ENCODE results near the gene CNEP1R1.

CNEP1R1 gene

GRCh38 chr16:50021544-50021943, 3.5 kb upstream of the CNEP1R1 start:
- DNase-seq: peak in 1 of 2 experiments; percentile 52

DNA sequence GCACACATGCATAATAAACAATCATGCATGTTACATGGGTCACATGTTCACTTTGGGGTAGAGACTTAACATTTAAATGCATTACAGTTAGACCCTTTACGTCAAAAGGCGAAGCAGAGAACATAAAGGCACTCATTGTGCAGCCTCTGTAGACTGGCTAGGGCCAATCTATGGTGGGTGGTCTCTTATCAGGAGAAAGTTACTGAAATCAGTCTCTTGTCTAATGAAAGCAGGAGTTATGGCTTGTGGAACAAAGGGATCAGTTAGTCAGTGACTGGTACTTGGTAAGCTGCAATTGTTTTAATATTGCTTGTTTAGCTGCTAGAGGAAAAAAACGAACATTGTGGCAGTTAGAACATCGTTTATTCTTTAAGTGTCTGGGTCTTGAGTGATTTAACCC, 1.4 kb upstream of the CNEP1R1 start:
- DNase-seq: no peak

GRCh38 chr16:50024207-50024606, 818 bp upstream of the CNEP1R1 start:
- DNase-seq: no peak

GRCh38 chr16:50025537-50025931, 509 bp downstream of the CNEP1R1 start:
- DNase-seq: peak in 1 of 2 experiments; percentile 60

DNA sequence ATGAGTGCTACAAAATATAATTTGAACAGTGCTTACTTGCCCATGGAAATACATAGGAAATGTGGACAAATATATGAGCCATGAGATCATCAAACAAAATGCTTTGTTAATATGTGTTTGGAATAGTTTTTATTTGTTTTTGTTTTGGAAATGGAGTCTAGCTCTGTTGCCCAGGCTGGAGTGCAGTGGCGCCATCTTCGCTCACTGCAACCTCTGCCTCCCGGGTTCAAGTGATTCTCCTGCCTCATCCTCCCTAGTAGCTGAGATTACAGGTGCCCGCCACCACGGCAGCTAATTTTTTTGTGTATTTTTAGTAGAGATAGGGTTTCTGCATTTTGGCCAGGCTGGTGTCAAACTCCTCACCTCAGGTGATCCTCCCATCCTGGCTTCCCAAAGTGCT, 2.8 kb downstream of the CNEP1R1 start:
- no peak for DNase-seq

- DNase-seq: no peak
Measured at GRCh38 chr16:50035468-50035992, 10.5 kb downstream of the CNEP1R1 start.

GRCh38 chr16:50036426-50036825, 11.4 kb downstream of the CNEP1R1 start:
- DNase-seq: no peak

GRCh38 chr16:50037662-50038220, 12.7 kb downstream of the CNEP1R1 start:
- no peak for DNase-seq

DNA sequence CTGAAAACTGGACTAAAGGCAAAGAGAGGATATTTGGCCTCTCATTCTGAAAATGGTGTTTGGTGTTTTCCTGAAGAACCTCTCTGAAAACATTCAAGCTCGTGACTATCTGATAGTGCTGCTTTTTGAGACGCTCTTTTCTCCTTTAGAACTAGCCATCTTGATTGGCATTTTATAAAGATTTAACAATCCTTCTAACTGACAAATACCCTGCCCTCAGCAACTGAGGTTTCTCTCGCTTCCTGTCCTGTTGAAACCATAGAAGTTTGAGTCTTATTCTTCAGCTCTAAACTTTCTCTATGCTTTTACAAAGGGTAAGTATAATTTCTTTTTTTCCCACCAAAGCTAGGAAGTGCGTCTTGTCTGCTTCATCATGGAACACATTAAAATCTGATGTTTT, 13.3 kb downstream of the CNEP1R1 start:
- no peak for DNase-seq

- no peak for DNase-seq
Measured at GRCh38 chr16:50038756-50039529, 13.9 kb downstream of the CNEP1R1 start.

GRCh38 chr16:50040018-50040417, 15.0 kb downstream of the CNEP1R1 start:
- DNase-seq: no peak

DNA sequence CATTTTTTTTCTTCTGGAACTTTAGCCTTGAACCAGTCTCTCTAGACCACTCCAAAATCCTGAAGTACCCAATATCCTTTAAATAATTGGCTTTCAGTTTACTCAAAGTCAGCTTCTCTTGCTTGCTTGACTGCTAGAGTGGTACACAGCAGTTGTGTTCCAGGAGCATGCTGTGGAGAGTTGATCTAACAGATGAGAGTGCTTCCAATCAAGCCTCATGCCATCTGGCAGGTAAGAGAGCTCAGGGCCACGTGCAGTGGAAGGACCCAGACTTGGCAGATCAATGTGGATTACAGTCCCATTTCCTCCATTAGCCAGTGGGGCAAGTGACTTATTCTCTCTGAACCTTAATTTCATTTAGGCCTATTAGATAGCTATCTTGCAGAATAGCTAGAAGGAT, 15.7 kb downstream of the CNEP1R1 start:
- DNase-seq: no peak

GRCh38 chr16:50043358-50043757, 18.3 kb downstream of the CNEP1R1 start:
- no peak for DNase-seq

GRCh38 chr16:50045412-50045811, 20.4 kb downstream of the CNEP1R1 start:
- no peak for DNase-seq

- DNase-seq: no peak
Measured at GRCh38 chr16:50046853-50047252, 21.8 kb downstream of the CNEP1R1 start.

DNA sequence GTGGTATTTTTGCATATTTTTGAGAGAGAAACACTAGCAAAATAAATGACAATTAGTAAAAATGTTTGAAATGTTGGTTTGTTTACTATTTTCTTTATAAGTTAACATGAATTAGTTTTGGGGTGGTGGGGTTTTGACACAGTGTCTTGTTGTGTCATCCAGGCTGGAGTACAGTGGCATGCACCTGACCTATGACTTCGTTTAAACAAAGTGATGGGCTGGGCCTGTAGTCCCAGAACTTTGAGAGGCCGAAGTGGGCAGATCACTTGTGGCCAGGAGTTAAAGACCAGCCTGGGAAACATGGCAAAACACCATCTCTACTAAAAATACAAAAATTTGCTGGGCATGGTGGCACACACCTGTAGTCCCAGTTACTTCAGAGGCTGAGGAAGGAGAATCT, 22.8 kb downstream of the CNEP1R1 start:
- DNase-seq: no peak

- DNase-seq: no peak
Measured at GRCh38 chr16:50050802-50051201, 25.8 kb downstream of the CNEP1R1 start.

- DNase-seq: no peak
Measured at GRCh38 chr16:50056226-50056625, 31.2 kb downstream of the CNEP1R1 start.

GRCh38 chr16:50058091-50058771, 33.2 kb downstream of the CNEP1R1 start:
- DNase-seq: no peak

DNA sequence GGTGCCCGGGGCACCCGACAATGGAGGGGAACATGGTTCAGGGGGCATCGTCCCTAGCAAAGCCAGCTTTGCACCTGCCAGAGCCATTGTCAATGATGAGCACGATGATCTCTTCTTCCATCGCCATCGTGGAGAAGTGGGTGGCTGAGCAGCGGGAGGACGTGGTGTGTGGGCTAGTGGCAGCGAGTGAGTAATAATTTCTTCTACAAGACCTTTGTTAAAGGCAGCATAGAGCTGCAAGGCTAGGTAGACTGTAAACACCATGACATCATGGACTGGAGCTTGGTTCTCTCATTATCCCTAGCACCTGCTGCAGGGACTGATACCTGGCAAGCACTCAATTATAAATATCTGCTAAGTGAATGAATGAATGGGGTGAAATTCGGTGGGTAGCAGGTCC, 34.1 kb downstream of the CNEP1R1 start:
- no peak for DNase-seq

- DNase-seq: no peak
Measured at GRCh38 chr16:50059669-50060068, 34.6 kb downstream of the CNEP1R1 start.

DNA sequence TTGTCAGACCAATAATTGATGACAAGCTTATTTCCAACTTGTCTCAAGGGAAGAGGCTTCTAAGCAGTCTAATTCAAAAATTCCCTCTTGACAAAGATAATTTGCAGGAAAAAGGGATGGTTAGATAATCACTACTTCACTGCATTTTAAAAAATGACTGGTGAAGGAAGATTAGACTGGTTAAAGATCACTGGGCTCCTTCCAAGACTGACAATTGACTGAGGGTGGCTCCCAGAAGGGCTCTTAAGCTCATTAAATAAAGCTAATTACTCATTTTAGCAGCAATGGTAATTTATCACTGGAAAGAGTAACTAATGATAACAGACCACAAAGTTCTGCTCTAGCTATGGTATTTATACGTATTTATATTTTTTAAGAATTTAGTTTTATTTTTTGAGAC, 36.3 kb downstream of the CNEP1R1 start:
- no peak for DNase-seq

DNA sequence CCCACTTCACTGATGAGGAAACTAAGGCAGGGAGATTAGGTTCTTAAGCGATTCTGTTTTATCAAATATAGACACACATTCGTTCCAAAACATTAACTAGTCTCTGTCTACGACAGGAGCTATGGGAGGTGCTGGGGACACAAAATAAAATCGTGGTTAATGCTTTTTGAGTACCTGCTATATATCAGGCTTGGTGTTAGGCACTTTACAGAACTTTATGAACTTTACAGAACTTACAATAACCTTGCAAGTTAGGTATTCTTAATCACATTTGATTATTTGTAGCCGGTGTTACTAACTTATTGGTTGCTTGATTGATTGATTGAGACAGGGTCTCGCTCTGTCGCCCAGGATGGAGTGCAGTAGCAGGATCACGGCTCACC, 40.2 kb downstream of the CNEP1R1 start:
- DNase-seq: no peak
